NCI-H226 (cell line): Measurements from ENCODE around the gene ALDH8A1.
A peak's percentile ranks its signal among the peaks of the same experiment; 100 is the strongest.
"Not testable (repeated sequence)": the region's sequence is repeated elsewhere in the genome, so short reads cannot be mapped to it uniquely, and the experiment has no call there.

Experiments used
- DNase-seq: peaks from one replicate; pipeline ENCODE4 v3.0.0-alpha.2; 2015

Gene ALDH8A1

DNA sequence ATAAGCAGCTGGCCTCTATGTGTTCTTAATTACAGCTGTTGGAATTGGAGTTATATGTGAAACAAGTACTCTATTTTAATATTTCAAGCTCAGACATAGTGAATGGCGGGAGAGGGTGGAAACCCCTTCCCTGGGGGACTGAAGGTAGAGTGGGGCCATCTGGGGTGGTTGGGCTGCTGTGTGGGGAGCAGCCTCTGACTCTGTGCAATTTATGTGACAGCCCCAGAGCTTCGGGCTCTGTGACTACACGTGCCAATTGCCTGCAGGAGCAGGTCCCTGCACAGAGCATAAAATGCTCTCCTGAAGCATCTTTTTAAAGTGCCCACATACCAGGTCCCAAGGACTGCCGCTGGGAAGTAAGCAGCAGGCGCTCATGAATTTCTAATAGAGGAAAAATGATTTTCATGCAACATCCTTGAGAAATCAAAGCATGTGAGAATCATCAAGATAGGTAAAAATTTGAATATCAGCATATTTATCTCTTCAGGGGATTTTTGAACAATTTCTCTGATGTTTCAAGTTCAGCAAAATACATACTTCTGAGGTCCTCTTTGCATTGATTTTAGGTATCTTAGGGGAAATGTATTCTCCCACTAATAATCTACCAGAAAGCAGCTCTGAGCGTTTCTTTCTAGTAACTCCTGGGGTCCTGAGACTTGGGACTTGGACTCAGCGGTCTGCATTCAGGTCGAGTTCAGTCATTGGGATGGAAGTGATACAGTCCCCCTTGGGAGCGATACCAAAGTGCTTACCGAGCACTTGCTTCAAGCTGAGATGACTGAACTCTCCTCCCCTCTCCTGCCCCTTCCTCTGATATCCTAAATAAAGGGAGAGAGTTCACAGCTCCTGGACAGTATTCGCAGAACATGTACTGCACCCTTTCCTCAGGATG is 40.0 kb downstream of the ALDH8A1 start:
- no peak for DNase-seq

GRCh38 chr6:134908906-134909516 is 40.9 kb downstream of the ALDH8A1 start:
- DNase-seq: peak; percentile 100

DNA sequence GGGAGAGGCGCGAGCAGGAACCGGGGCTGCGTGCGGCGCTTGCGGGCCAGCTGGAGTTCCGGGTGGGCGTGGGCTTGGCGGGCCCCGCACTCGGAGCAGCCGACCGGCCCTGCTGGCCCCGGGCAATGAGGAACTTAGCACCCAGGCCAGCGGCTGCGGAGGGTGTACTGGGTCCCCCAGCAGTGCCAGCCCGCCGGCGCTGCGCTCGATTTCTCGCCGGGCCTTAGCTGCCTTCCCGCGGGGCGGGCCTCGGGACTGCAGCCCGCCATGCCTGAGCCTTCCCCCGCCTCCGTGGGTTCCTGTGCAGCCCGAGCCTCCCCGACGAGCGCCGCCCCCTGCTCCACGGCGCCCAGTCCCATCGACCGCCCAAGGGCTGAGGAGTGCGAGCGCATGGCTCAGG is 45.2 kb downstream of the ALDH8A1 start:
- DNase-seq: not testable (repeated sequence)

- DNase-seq: no peak
Observed at GRCh38 chr6:134903448-134903847, 46.5 kb downstream of the ALDH8A1 start.

DNA sequence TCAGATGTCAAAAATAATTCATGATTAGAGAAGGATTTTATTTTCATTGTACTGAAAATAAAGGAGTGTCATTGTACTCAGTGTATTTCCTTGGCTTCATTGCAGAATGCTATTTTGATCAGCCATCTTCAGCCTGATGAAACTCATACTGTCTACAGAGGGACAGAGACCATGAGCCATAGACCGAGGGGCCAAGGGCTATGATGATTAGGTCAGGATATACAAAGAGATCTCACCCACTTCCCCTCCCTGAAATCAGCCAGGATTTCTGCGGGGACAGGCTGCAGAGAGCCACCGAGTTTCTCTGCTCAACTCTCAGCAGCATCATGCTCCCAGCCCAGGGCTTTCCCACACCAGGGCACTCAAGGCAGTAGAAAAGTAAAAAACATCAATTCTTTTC is 47.0 kb downstream of the ALDH8A1 start:
- no peak for DNase-seq

DNA sequence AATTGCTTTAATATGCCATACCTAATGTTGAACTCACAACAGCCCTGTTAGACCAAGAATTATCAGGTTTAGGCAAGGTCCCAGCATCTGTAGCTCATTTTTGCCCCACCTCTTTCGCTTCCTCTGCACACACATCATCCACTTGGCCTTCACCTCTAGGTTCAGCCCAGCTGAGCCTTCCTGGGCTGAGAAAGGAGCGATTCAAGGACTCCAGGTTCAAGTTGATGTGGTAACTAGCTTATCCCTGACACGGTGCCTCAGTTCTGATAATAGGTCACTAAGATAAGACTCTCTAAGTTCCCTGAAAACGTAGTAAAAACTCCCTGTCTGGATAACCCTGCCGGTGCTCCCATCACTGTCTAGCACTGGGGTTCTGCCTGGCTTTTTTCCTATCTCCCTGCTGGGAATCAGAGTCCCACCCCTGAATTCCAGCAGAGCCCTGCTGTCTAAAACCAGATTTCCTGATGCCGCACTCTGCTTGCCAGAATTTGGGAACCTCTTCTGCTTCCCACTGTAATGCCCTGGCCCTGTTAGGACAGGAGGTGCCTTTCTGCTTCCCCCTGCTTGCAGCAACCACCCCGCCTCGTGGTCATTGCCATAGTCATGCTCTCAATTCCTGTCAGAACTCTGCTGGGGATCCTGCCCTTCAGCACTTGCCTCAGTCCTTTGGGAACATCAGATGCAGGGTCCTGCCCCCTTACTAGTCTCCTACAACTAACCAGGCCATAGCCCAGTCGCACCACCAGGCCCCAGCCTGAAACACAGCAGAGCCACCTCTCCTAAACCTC is 47.6 kb downstream of the ALDH8A1 start:
- DNase-seq: peak; percentile 99

DNA sequence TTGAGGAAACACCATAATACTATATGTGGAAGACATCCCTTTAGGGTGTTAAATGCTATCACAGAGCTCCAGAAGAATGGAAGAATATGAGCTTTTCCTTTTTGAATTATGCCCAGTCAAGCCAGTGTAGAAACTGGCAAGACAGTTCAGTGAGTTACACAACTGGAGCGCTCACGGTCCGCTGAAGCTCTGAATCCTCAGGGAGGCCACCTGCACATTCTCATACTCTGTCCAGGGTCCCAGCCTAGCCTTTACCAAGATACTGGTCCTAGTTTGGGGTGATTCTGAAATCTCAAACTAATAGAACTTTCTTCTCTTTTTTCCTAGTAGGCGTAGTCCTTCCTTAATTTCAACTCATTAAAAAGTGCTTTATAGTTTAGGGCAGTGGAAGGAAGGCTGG is 51.3 kb downstream of the ALDH8A1 start:
- no peak for DNase-seq

GRCh38 chr6:134898166-134898565 is 51.7 kb downstream of the ALDH8A1 start:
- not testable (repeated sequence) for DNase-seq

DNA sequence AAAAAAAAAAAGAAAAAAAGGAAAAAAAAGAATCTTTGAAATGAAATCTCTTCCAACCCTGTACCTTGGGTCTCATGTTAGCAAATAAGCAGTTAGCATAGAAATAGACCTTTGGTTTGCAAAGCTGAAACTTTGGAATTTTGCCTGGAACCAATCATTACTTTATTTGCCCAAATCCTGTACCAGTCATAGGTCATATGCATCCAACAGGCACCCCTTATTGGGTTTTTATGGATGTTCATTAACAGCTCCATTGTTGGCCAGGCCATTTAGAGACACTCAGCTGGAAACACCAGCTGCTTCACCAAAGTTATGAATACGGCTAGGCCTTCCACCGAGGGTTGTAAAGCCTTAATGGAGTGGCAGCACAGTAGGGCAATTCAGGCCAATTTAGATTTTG is 53.0 kb downstream of the ALDH8A1 start:
- DNase-seq: no peak

GRCh38 chr6:134894800-134895199 is 55.1 kb downstream of the ALDH8A1 start:
- DNase-seq: no peak

- no peak for DNase-seq
Observed at GRCh38 chr6:134892362-134892761, 57.5 kb downstream of the ALDH8A1 start.

- DNase-seq: no peak
Observed at GRCh38 chr6:134891633-134892032, 58.3 kb downstream of the ALDH8A1 start.

DNA sequence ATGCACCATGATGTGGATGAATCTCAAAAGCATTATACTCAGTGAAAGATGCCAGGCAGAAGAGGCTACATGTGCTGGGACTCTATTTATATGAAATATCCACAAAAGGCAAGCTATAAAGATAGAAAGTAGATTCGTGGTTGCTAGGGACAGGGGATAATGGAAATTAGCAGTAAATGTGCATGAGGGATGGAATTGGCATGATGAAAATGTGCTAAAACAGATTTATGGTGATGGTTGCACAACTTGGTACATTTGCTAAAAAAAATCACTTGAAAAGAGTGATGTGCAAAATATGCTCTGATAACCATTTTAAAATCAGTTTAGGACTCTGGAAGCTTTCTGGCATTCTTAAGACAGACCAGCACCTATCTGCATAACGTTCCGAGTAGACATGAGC is 61.6 kb downstream of the ALDH8A1 start:
- DNase-seq: no peak

DNA sequence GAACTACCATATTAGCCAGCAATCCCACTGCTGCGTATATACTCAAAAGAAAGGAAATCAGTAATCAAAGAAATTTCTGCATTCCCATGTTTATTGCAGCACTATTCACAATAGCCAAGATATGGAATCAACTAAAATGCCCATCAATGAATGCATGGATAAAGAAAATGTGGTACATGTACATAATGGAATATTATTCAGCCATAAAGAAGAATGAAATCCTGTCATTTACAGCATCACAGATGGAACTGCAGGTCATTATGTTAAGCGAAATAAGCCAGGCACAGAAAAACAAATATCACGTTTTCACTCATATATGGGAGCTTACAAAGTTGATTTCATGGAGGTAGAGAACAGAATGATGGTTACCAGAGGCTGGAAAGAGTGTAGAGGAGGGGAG is 65.1 kb downstream of the ALDH8A1 start:
- no peak for DNase-seq

DNA sequence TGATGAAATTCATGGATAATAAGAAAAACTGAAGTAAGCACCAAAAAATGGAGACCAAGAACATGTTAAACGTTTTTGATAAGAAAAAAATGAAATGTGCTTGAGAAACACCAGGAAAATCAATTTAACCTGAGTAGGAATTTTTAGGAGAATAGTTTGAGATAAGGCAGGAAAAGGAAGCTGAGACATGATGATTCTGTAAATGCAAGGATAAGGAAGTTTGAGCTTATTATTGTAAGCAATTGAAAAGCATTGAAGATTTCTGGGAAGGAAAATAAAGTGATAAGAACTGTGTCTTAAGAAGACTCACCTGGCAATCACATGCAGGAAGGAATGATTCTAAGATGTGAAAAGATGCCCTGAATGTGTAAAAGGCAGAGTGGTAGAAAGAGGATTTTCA is 66.6 kb downstream of the ALDH8A1 start:
- DNase-seq: peak; percentile 12

DNA sequence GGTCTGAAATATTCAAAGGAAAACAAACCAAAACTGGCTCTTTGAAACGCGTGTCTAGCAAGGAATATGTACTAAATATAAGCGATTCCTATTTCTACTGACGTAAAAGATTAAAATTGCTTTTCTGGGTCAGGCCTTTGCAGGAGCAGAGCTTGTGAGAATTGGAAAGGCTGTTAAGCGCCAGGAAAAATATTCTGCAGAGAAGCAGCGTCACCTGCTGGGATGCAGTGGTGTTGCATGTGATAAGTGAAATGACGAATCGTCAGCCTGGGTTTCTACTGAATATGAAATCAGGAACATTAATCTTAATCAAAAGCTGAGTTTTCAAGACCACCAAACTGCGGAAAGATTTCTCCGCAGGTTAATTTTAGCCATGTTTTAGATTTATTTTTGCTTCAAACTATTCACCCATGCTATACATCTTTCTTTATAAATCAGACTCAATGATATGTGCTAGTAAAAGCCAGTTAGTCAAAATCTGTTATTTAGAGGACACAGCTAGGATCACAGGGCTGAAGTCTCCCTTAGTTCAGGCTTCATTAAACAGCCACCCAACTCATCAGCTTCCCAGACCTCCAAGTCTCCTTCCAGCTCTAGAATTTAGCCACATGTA is 67.4 kb downstream of the ALDH8A1 start:
- peak; percentile 67 for DNase-seq

DNA sequence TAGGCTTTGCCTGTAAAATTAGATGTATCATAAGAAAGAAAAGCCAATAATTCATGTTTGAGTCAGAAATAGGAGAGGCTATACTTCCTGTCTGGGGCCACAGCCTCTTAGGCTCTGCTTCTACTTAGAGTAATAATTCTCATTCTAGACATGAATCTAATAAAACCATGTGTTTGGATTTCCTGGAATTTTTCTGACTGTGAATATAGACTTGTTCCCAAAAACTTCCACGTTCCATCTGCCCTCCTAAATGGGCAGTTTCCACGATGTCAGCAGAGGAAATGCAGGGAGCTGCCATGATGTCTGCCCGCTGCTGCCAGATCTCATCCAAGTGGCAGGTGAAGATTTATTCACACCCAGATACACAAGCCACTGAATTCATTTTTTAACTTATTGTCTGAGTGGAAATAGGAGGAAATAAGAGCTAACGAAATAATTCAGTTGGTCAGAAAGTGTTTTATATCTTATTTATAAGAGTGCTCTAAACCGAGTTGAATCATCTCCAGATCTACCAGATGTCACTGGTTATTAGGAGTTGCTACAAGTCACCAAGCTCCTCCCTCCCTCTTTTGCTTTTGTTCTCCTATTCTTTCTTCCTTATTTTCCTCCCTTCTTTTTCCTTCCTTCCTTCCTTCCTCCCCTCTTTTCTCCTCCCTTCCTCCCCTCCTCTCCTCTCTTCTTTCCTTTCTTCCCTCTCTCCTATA is 69.3 kb downstream of the ALDH8A1 start:
- no peak for DNase-seq

GRCh38 chr6:134878136-134878535 is 71.8 kb downstream of the ALDH8A1 start:
- DNase-seq: no peak

DNA sequence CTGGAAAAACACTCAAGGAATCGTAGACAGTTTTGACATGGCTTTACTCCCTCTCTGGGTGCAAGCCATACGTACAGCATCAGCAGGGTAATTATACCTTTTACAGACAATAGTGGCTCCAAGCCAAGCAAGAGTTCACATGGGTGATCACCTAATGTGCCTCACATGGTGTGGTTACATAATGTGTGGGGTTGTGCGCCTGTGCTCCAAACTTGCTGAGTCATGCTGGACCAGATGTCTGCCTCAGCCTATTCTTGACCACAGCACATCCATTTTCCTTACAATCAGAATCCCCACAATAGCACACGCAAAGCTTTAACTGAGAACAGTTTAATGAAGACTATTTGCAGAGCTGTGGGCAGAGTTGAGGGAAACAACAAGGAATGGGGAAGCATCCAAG is 74.5 kb downstream of the ALDH8A1 start:
- no peak for DNase-seq

DNA sequence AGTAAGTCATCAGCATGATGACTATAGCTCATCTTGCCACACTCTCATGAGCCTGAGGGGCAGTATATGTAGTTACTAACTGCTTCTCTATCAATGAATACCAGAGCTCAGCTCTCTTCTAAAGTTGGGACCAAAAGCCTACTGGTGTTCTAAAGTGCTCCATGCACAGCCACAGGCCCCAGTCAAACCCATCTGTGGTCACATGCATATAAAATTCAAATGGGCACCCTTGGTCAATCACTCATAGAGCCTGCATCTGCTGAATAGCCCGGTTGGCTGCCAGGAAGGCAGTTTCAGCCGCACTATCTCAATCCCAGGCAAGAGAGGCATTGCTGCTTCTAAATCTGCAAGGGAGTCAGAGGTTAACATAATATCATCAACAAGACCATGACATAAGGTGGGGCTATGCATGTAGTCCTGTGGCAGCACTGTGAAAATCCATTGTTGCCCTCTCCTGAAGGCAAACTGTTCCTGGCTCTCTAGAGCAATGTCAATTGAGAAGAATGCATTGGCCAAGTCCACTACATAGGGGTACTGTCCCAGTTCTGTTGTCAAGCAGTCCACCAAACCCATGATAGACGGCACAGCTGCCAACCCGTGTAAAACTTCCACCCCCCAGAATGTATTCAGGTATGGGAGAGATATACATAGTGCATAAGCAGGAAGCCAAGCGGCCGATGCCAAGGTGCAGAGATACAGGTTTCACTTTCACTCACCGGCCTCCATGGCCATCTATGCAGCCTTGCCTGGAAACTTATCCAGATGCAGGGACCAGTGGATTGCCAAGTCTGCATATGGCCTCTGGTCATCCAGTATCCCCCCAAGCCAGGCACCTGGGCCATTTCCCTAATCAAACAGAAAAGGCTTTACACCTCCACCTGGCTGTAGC is 76.2 kb downstream of the ALDH8A1 start:
- no peak for DNase-seq

DNA sequence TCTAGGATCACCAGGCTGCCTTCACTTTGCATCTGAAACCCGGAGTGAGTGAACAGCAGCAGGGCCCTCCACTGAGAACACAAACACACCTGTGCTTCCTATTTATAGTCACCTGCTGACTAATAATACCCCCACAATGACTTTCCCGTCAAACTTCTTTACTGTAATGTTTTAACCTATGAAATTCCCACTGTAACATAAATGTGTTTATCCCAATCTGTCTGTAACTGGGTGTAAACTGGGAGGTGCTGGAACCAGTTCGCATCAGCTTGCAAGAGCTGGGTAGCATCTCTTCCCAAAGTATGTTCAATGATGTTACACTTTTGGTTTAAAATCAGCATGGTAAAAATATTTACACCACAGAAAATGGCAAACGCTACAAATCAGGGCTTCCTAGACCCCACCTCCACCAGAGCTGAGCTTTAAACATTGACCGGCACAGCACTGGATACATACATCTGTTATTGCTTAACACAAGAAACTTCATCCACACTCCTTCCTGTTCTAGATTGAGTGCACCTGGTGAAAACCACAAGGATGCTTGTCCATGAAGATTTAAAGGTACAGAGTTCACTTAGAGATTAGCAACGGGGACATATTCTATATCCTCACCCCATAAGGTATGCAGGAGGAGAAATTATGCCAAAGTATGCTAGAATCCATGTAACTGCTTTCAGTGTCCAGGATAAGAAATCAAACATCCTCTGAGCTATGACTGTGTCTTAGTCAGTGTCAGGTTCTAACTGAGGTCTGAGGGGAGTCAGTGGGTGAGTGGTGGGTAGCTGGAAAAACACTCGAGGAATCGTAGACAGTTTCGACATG is 79.0 kb downstream of the ALDH8A1 start:
- DNase-seq: no peak
